GM12878 (cell line): ENCODE measurements around the gene BCR. TPM values are rescaled to one million over a fixed set of nuclear protein-coding genes. Genes with fewer than 3 reads are reported as not detected.
A peak's percentile ranks its signal among the peaks of the same experiment; 100 is the strongest.

Experiments
- ATAC-seq: fragments of 200-7000 bp; cut with Tn5 transposase; 3 replicates; pipeline ENCODE4 v1.9.1; 2020; ENCODE audit warnings: mild to moderate bottlenecking, moderate library complexity
- BruUV-seq: library from RNA; stranded (reverse); fragments of 400-500 nt; replicated peaks from 2 replicates; lab custom pipeline; 2021; lab: Mats Ljungman, UMichigan
- CTCF ChIA-PET: fragments of 300-600 bp; sonication (Branson Sonifier 250); formaldehyde crosslinking; extraction: SDS; loops from one replicate; lab custom pipeline; 2021; ENCODE audit warnings: inconsistent platforms; lab: Yijun Ruan, JAX
- POLR2A ChIA-PET: fragments of 350-600 bp; formaldehyde crosslinking; extraction: SDS; loops from one replicate; lab custom pipeline; 2021; ENCODE audit warnings: inconsistent platforms; lab: Charles Lee
- RAD21 ChIA-PET: fragments of 300-600 bp; sonication (Branson Sonifier 250); formaldehyde crosslinking; loops from one replicate; lab custom pipeline; 2023; ENCODE audit warnings: antibody characterized with exemption; ENCODE audit not compliant: unreplicated experiment; lab: Charles Lee
- SMC1A ChIA-PET: fragments of 300-600 bp; sonication (Branson Sonifier 250); formaldehyde crosslinking; loops from one replicate; lab custom pipeline; 2023; ENCODE audit not compliant: unreplicated experiment, uncharacterized antibody; lab: Charles Lee
- DNase-seq: peaks from one replicate; pipeline ENCODE4 v3.0.0-alpha.2; 2011; ENCODE audit warnings: low read depth, low spot score
- FAIRE-seq: peaks from 3 replicates; lab custom pipeline; 2011; peaks lifted over from hg19 to GRCh38; lab: Jason Lieb, UNC
- H2AFZ ChIP-seq: 2 replicates; pipeline ENCODE4 v1.6.0; 2011; ENCODE audit warnings: low read depth, low read length, control low read depth; ENCODE audit not compliant: control insufficient read depth
- H3K27ac ChIP-seq: 2 replicates; pipeline ENCODE4 v1.5.1; 2011; ENCODE audit warnings: control low read depth; ENCODE audit not compliant: control insufficient read depth, insufficient read depth
- H3K27me3 ChIP-seq, 2 experiments: replicated peaks in 1 of 2; 2 replicates each; pipeline versions ENCODE4 v1.6.0 to v1.6.1; 2011; ENCODE audit warnings: low read length in 1 of 2; ENCODE audit not compliant: control insufficient read depth in 2 of 2, insufficient read depth in 2 of 2
- H3K36me3 ChIP-seq, 2 experiments: 2 replicates each; pipeline ENCODE4 v1.5.1; 2011; ENCODE audit warnings: low read length in 1 of 2; ENCODE audit not compliant: control insufficient read depth in 2 of 2, insufficient read depth in 2 of 2
- H3K4me1 ChIP-seq: 2 replicates; pipeline ENCODE4 v1.6.1; 2011; ENCODE audit warnings: mild to moderate bottlenecking, low read length, moderate library complexity, mixed read lengths; ENCODE audit not compliant: control insufficient read depth, insufficient read depth
- H3K4me2 ChIP-seq: 2 replicates; pipeline ENCODE4 v1.6.0; 2011; ENCODE audit warnings: control low read depth; ENCODE audit not compliant: control insufficient read depth, insufficient read depth
- H3K4me3 ChIP-seq: fragments of 200-600 bp; sonication (generic); 2 replicates; pipeline ENCODE4 v1.5.1; 2016
- H3K79me2 ChIP-seq: 2 replicates; pipeline ENCODE4 v1.6.0; 2011; ENCODE audit warnings: low read length; ENCODE audit not compliant: control insufficient read depth, insufficient read depth
- H3K9ac ChIP-seq: 2 replicates; pipeline ENCODE4 v1.8.0; 2011; ENCODE audit warnings: low read length, control low read depth, mixed read lengths; ENCODE audit not compliant: control insufficient read depth, insufficient read depth
- H3K9me3 ChIP-seq: replicated peaks from 3 replicates; pipeline ENCODE4 v1.5.1; 2011; ENCODE audit warnings: mild to moderate bottlenecking, low read length; ENCODE audit not compliant: control insufficient read depth, insufficient read depth
- H4K20me1 ChIP-seq: 2 replicates; pipeline ENCODE4 v1.6.0; 2011; ENCODE audit not compliant: control insufficient read depth, insufficient read depth
- ASH2L ChIP-seq: fragments of 300-600, 200-600 bp; sonication (generic); IDR thresholded peaks from 2 replicates; pipeline ENCODE4 v1.6.1; 2017; ENCODE audit warnings: low read depth, mild to moderate bottlenecking, borderline replicate concordance
- BCL3 ChIP-seq: IDR thresholded peaks from 2 replicates; pipeline ENCODE4 v1.6.1; 2011; ENCODE audit warnings: borderline replicate concordance, low read depth, mild to moderate bottlenecking, moderate library complexity, low read length; ENCODE audit not compliant: insufficient read depth, poor library complexity, severe bottlenecking
- CBFB ChIP-seq: IDR thresholded peaks from 2 replicates; pipeline ENCODE4 v1.6.1; 2016; ENCODE audit warnings: antibody characterized with exemption, low read depth
- ESRRA ChIP-seq: IDR thresholded peaks from 2 replicates; pipeline ENCODE4 v1.6.1; 2012; ENCODE audit warnings: mild to moderate bottlenecking, low read length, improper control_type of control experiment
- FOXK2 ChIP-seq: fragments of 450-650 bp; IDR thresholded peaks from 2 replicates; pipeline ENCODE4 v1.6.1; 2017; ENCODE audit warnings: mild to moderate bottlenecking, moderate library complexity
- GATAD2B ChIP-seq: fragments of 450-650 bp; conservative IDR thresholded peaks from 2 replicates; pipeline ENCODE4 v1.6.1; 2017; ENCODE audit warnings: low read depth, mild to moderate bottlenecking, moderate library complexity
- HDAC6 ChIP-seq: fragments of 200-600 bp; sonication (generic); IDR thresholded peaks from one replicate; pipeline ENCODE4 v1.8.0; 2017; ENCODE audit warnings: antibody characterized with exemption; ENCODE audit not compliant: unreplicated experiment
- IKZF2 ChIP-seq, 2 experiments: fragments of 450-650 bp; IDR thresholded peaks; 2 replicates each; pipeline ENCODE4 v1.6.1; 2017; ENCODE audit warnings: mild to moderate bottlenecking in 2 of 2, moderate library complexity in 2 of 2
- LARP7 ChIP-seq: fragments of 450-650 bp; IDR thresholded peaks from 2 replicates; pipeline ENCODE4 v1.6.1; 2017; ENCODE audit warnings: mild to moderate bottlenecking
- MEF2B ChIP-seq: fragments of 450-650 bp; IDR thresholded peaks from 2 replicates; pipeline ENCODE4 v1.6.1; 2018; ENCODE audit warnings: mild to moderate bottlenecking, moderate library complexity; ENCODE audit not compliant: partially characterized antibody, poor library complexity, severe bottlenecking
- MXI1 ChIP-seq: fragments of 150-350 bp; IDR thresholded peaks from 2 replicates; pipeline ENCODE4 v1.6.1; 2011; ENCODE audit warnings: low read depth, mild to moderate bottlenecking, inconsistent platforms, low read length, improper control_type of control experiment
- MYB ChIP-seq: fragments of 150-350 bp; IDR thresholded peaks from 2 replicates; pipeline ENCODE4 v1.6.1; 2014; ENCODE audit warnings: mild to moderate bottlenecking, low read depth, low read length, borderline replicate concordance
- NFYA ChIP-seq: IDR thresholded peaks from 2 replicates; pipeline ENCODE4 v1.6.1; 2011; ENCODE audit warnings: low read depth, mild to moderate bottlenecking, low read length, improper control_type of control experiment, borderline replicate concordance
- NFYB ChIP-seq: IDR thresholded peaks from 2 replicates; pipeline ENCODE4 v1.6.1; 2011; ENCODE audit warnings: low read depth, mild to moderate bottlenecking, low read length, improper control_type of control experiment, moderate library complexity; ENCODE audit not compliant: insufficient read depth
- PKNOX1 ChIP-seq: fragments of 450-650 bp; IDR thresholded peaks from 2 replicates; pipeline ENCODE4 v1.6.1; 2016; ENCODE audit warnings: mild to moderate bottlenecking
- POLR2AphosphoS5 ChIP-seq: IDR thresholded peaks from 2 replicates; pipeline ENCODE4 v1.6.1; 2011; ENCODE audit warnings: mild to moderate bottlenecking, low read length, inconsistent platforms
- TBL1XR1 ChIP-seq: IDR thresholded peaks from 2 replicates; pipeline ENCODE4 v1.6.1; 2012; ENCODE audit warnings: low read depth, low read length, improper control_type of control experiment
- TCF3 ChIP-seq: IDR thresholded peaks from 2 replicates; pipeline ENCODE4 v1.6.1; 2012; ENCODE audit warnings: low read depth, mild to moderate bottlenecking, low read length, borderline replicate concordance; ENCODE audit not compliant: insufficient read depth
- ZNF384 ChIP-seq: IDR thresholded peaks from 2 replicates; pipeline ENCODE4 v1.6.1; 2012; ENCODE audit warnings: low read depth, mild to moderate bottlenecking, low read length, improper control_type of control experiment, borderline replicate concordance
- WGBS: methylation state at CpG from one replicate; pipeline ENCODE4 v1.1.6; 2016; ENCODE audit warnings: low lambda C conversion rate; ENCODE audit not compliant: insufficient replicate concordance, insufficient coverage; ENCODE audit errors: missing lambda C conversion rate; 5-methylcytosine and 5-hydroxymethylcytosine counted together
- in situ Hi-C: fragments of 300-500 bp; cut with MboI; formaldehyde crosslinking; loops from 9 replicates; pipeline ENCODE4 v1.14.3; 2018; ENCODE audit warnings: mixed read lengths
- intact Hi-C: fragments of 100-400 bp; cut with micrococcal nuclease; formaldehyde crosslinking; loops from one replicate; pipeline ENCODE4 v1.14.2; 2022; ENCODE audit not compliant: unreplicated experiment
- polyA plus RNA-seq, 11 experiments: library from polyadenylated mRNA; depleted of rRNA in 4 of 11; unstranded in 6 of 11; stranded (reverse) in 5 of 11; fragments of >200 nt; fragmentation: Nextera tagmentation in 4 of 11; fragmentation: Illumina TruSeq in 1 of 11; extraction: Ambion mirVana in 4 of 11; extraction: Trizol in 1 of 11; gene quantifications; 1 replicate in 1 of 11; 2 replicates in 10 of 11; pipeline versions ENCODE4 v1.2.1 to v1.2.3, GENCODE V29; 2011 to 2016; ENCODE audit warnings: inconsistent platforms in 2 of 11, missing spikeins in 2 of 11, low read depth in 1 of 11
- total RNA-seq, 4 experiments: library from RNA; depleted of rRNA in 3 of 4; stranded (reverse); fragments of >200 nt in 3 of 4; fragmentation: Illumina TruSeq in 1 of 4; extraction: Trizol in 1 of 4; gene quantifications; 2 replicates each; pipeline versions ENCODE4 v1.2.1 to v1.2.3, GENCODE V29; 2013 to 2021

Gene BCR
- total and polyA plus RNA-seq, 10 of the 15 experiments (the other 5 are each of a cell fraction or from before 2014, with no cell fraction given), result 1.7 to 64.7 (median 18.4) TPM

- TF ChIP-seq GATAD2B (no peak), CBFB (no peak), ASH2L (no peak), MEF2B (peak; percentile 77), IKZF2 (IDR thresholded peaks at IDR 0.05) (peak; percentile 56 to 61), NFYB (no peak), MYB (no peak)
These were observed 40.4 kb downstream of the BCR start (continued) for GRCh38 chr22:23220485-23221350.

- H3K27ac ChIP-seq, result peak overlapping the region; percentile 72
- TF ChIP-seq LARP7, result no peak
- TF ChIP-seq TBL1XR1, result no peak
- no peak for TF ChIP-seq NFYA
- no peak for TF ChIP-seq ZNF384
- TF ChIP-seq FOXK2, result no peak
- TF ChIP-seq BCL3, result no peak
- no peak for TF ChIP-seq ESRRA
- TF ChIP-seq MXI1, result no peak
- TF ChIP-seq HDAC6, result no peak
- TF ChIP-seq PKNOX1, result no peak
- no peak for TF ChIP-seq TCF3
- TF ChIP-seq POLR2AphosphoS5, result no peak
- ChIA-PET POLR2A (no interaction called here), SMC1A (interaction anchor here (2.0 kb wide), 1 partner anchor 38 kb away, joined by 6 read pairs; no protein-coding TSS in a partner anchor), CTCF (interaction anchor here (1.1 to 2.5 kb wide), 2 partner anchors 13 to 61 kb away, joined by 3 to 10 read pairs; no protein-coding TSS in a partner anchor), RAD21 (no interaction called here)
- peaks cover 28% of the 10 kb centered on the region for H3K79me2 ChIP-seq
- H3K9ac ChIP-seq, result no peak overlapping the region
- intact Hi-C loops (no loop called here), in situ Hi-C loops (no loop called here)
- no peaks in the 10 kb centered on the region for H3K9me3 ChIP-seq
- no peak overlapping the region for H2AFZ ChIP-seq
- DNase-seq (no peak), FAIRE-seq (no peak), ATAC-seq (no peak)
- 100% methylated on average over 3 of the region's 3 CpGs for WGBS
- H4K20me1 ChIP-seq, result no peaks in the 10 kb centered on the region; the same call in 1 of the 2 replicates
- no TSS peak for BruUV-seq
- peaks cover 43% of the 10 kb centered on the region for H3K4me1 ChIP-seq
- peak overlapping the region; percentile 77 for H3K4me2 ChIP-seq
- no peaks in the 10 kb centered on the region for H3K27me3 ChIP-seq
- H3K36me3 ChIP-seq, result peaks cover 0 to 5% of the 10 kb centered on the region in 2 experiments; a peak in 2 of 4 replicates
- no peak overlapping the region for H3K4me3 ChIP-seq
These were observed 41.1 kb downstream of the BCR start for GRCh38 chr22:23221351-23221804.
